Esophagus muscularis mucosa (tissue), 4 donors: ENCODE data around the gene AUH. TPM values are rescaled to one million over a fixed set of nuclear protein-coding genes. Genes with fewer than 3 reads are reported as not detected.

Experiments used
- DNase-seq: peaks from one replicate; pipeline ENCODE4 v3.0.0-alpha.2; 2017; ENCODE audit errors: extremely low spot score
- H3K27ac ChIP-seq, 4 donors: fragments of 200-600 bp; sonication (generic); replicated peaks in 1 of 4; 1 replicate in 3 of 4; 2 replicates in 1 of 4; pipeline ENCODE4 v1.5.1; 2016 to 2019; ENCODE audit warnings: mild to moderate bottlenecking in 1 of 4
- H3K27me3 ChIP-seq, 4 donors: fragments of 200-600 bp; sonication (generic); one replicate each; pipeline versions ENCODE4 v1.5.1 to v1.6.0; 2016 to 2019
- H3K36me3 ChIP-seq, 4 donors: fragments of 200-600 bp; sonication (generic); one replicate each; pipeline ENCODE4 v1.5.1; 2016 to 2019
- H3K4me1 ChIP-seq, 4 donors: fragments of 200-600 bp; sonication (generic); one replicate each; pipeline ENCODE4 v1.5.1; 2016 to 2019
- H3K4me3 ChIP-seq, 4 donors: fragments of 200-600 bp; sonication (generic); 1 replicate in 2 of 4; 2 replicates in 2 of 4; pipeline ENCODE4 v1.5.1; 2016 to 2019; ENCODE audit warnings: mild to moderate bottlenecking in 4 of 4, moderate library complexity in 1 of 4
- H3K9me3 ChIP-seq, 4 donors: fragments of 200-600 bp; sonication (generic); 1 replicate in 3 of 4; 2 replicates in 1 of 4; pipeline ENCODE4 v1.5.1; 2016 to 2019
- EP300 ChIP-seq: sonication (generic); formaldehyde crosslinking; IDR thresholded peaks from one replicate; pipeline ENCODE4 v1.6.1; 2017; ENCODE audit warnings: antibody characterized with exemption
- POLR2A ChIP-seq: fragments of 450-650 bp; IDR thresholded peaks from one replicate; pipeline ENCODE4 v1.6.1; 2017; ENCODE audit warnings: antibody characterized with exemption, moderate library complexity, mild to moderate bottlenecking, low read depth
- POLR2AphosphoS5 ChIP-seq, 2 donors: sonication (generic); formaldehyde crosslinking; IDR thresholded peaks; one replicate each; pipeline ENCODE4 v1.6.1; 2017; ENCODE audit warnings: antibody characterized with exemption in 2 of 2
- WGBS: methylation state at CpG from one replicate; pipeline ENCODE4 v1.1.5; 2018; 5-methylcytosine and 5-hydroxymethylcytosine counted together
- intact Hi-C: fragments of 100-400 bp; cut with DNase I; formaldehyde crosslinking; loops from one replicate; pipeline ENCODE4 v1.15.1; 2023
- total RNA-seq, 4 donors: library from RNA; depleted of rRNA; stranded (reverse); fragments of >200 nt; gene quantifications; one replicate each; pipeline versions ENCODE4 v1.1.0 to v1.2.1, GENCODE V29; 2016
- TF ChIP-seq, protein P1 (sequence below), 3 experiments: fragments of 200-600 bp in 2 of 3; fragments of 450-650 bp in 1 of 3; sonication (generic) in 2 of 3; IDR thresholded peaks; one replicate each; pipeline ENCODE4 v1.5.1; 2017 to 2019; ENCODE audit warnings: antibody characterized with exemption in 3 of 3, mild to moderate bottlenecking in 2 of 3, moderate library complexity in 1 of 3

The AUH gene
- total RNA-seq, 4 donors from 2014 or later, result 17.7 to 29.9 (median 22.3) TPM

- H3K4me3 ChIP-seq, result no peak overlapping the region
- peaks cover 8 to 52% (median 28%) of the 10 kb centered on the region in 4 donors for H3K36me3 ChIP-seq
- H3K27me3 ChIP-seq, result no peaks in the 10 kb centered on the region
- H3K4me1 ChIP-seq, result peaks cover 5 to 16% (median 14%) of the 10 kb centered on the region in 4 donors
- no peak for TF ChIP-seq POLR2AphosphoS5 (IDR thresholded peaks at IDR 0.05)
- TF ChIP-seq, protein P1, sequence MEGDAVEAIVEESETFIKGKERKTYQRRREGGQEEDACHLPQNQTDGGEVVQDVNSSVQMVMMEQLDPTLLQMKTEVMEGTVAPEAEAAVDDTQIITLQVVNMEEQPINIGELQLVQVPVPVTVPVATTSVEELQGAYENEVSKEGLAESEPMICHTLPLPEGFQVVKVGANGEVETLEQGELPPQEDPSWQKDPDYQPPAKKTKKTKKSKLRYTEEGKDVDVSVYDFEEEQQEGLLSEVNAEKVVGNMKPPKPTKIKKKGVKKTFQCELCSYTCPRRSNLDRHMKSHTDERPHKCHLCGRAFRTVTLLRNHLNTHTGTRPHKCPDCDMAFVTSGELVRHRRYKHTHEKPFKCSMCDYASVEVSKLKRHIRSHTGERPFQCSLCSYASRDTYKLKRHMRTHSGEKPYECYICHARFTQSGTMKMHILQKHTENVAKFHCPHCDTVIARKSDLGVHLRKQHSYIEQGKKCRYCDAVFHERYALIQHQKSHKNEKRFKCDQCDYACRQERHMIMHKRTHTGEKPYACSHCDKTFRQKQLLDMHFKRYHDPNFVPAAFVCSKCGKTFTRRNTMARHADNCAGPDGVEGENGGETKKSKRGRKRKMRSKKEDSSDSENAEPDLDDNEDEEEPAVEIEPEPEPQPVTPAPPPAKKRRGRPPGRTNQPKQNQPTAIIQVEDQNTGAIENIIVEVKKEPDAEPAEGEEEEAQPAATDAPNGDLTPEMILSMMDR (IDR thresholded peaks at IDR 0.05), result no peak
- TF ChIP-seq POLR2A, result no peak
- no peak for TF ChIP-seq EP300
- 91% methylated on average over 1 of the region's 1 CpG for WGBS
- DNase-seq, result no peak
- no peaks in the 10 kb centered on the region for H3K9me3 ChIP-seq
- H3K27ac ChIP-seq, result no peak overlapping the region
- intact Hi-C loops, result no loop called here
Observed at GRCh38 chr9:91354881-91355280, 6.8 kb downstream of the AUH start.

DNA sequence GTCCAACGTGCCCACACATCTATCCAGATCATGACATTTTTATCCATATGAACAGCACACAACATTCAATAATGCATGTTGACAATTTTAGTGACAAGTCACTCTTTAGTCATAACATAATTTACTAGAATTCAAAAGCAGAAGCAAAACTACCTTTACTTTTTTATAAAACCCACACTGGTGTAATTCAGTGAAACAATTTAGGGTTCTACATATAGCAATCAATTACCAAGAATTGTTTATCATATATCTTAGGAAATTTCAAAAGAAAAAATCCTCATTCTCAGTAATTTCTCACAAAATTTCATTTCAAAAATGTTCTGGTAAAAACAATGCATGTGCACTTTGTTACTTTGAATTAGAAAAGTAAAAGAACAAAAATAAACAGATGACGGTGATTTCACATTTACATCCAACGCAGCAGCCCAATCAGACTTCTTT lies 12.6 kb downstream of the AUH start:
- H3K4me1 ChIP-seq, result no peaks in the 10 kb centered on the region
- no peak overlapping the region for H3K4me3 ChIP-seq
- H3K9me3 ChIP-seq, result no peaks in the 10 kb centered on the region
- TF ChIP-seq, protein P1 (IDR thresholded peaks at IDR 0.05), result no peak
- TF ChIP-seq POLR2A, result no peak
- no peak for TF ChIP-seq POLR2AphosphoS5 (IDR thresholded peaks at IDR 0.05)
- TF ChIP-seq EP300, result no peak
- H3K27me3 ChIP-seq, result no peaks in the 10 kb centered on the region
- intact Hi-C loops, result no loop called here
- H3K27ac ChIP-seq, result no peak overlapping the region
- WGBS, result 91% methylated on average over 3 of the region's 3 CpGs
- no peak for DNase-seq
- H3K36me3 ChIP-seq, result peaks cover 3 to 27% (median 16%) of the 10 kb centered on the region in 4 donors

DNA sequence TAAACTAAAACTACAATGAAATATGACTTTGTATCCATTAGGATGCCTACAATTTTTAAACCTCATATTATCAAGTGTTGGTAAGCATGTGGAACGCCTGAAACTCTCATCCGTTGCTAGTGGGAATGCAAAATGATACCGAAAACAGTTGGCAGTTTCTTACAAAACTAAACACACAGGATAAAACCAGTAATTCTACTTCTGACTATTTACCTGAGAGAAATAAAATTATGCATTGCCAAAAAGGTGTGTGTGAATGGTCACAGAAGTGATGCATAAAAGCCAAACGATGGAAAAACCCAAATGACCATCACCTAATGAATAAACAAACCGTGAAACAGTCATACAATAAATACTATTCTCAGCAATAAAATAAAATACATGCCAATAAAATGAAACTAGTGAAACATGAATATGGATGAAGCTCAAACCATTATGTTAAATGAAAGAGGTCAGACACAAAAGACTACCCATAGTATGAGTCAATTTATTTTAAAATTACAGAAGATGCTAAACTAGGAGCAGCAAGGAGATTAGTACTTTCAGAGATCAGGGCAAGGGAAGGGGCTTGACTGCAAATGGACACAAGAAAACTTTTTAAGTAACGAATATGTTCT lies 13.4 kb downstream of the AUH start:
- Histone ChIP-seq H3K36me3 (peaks cover 2 to 27% (median 10%) of the 10 kb centered on the region in 4 donors), H3K27me3 (no peaks in the 10 kb centered on the region), H3K4me1 (no peaks in the 10 kb centered on the region), H3K9me3 (no peaks in the 10 kb centered on the region), H3K27ac (no peak overlapping the region), H3K4me3 (no peak overlapping the region)
- TF ChIP-seq POLR2AphosphoS5 (IDR thresholded peaks at IDR 0.05), result no peak
- no peak for TF ChIP-seq POLR2A
- no peak for TF ChIP-seq EP300
- TF ChIP-seq, protein P1 (IDR thresholded peaks at IDR 0.05), result no peak
- intact Hi-C loops, result no loop called here
- no peak for DNase-seq
- WGBS, result 79% methylated on average over 6 of the region's 6 CpGs

- Histone ChIP-seq H3K4me1 (no peaks in the 10 kb centered on the region), H3K36me3 (peaks cover 0 to 26% (median 12%) of the 10 kb centered on the region in 4 donors), H3K4me3 (no peak overlapping the region), H3K27ac (no peak overlapping the region), H3K27me3 (no peaks in the 10 kb centered on the region), H3K9me3 (no peaks in the 10 kb centered on the region)
- intact Hi-C loops, result no loop called here
- DNase-seq, result no peak
- no peak for TF ChIP-seq EP300
- TF ChIP-seq, protein P1 (IDR thresholded peaks at IDR 0.05), result no peak
- TF ChIP-seq POLR2A, result no peak
- no peak for TF ChIP-seq POLR2AphosphoS5 (IDR thresholded peaks at IDR 0.05)
Observed at GRCh38 chr9:91347377-91347776, 14.3 kb downstream of the AUH start.

DNA sequence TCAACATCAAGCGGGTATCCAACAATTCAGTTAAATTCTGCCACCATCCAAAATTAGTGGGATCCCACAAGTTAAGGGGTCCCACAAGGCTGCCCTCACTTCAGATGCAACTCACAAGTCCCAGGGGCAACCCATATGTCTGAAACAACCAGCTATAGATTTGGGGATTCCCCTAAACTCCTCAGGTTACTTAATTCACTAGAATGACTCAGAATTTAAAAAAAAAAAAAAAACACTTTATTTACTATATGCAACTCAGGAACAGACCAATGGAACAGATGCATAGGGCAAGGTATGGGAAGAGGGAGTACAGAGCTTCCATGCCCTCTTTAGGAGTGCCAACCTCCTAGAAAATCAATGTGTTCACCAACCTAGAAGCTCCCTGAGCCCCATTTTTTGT lies 15.1 kb downstream of the AUH start:
- peaks cover 0 to 26% (median 17%) of the 10 kb centered on the region in 4 donors for H3K36me3 ChIP-seq
- no peaks in the 10 kb centered on the region for H3K9me3 ChIP-seq
- H3K4me1 ChIP-seq, result no peaks in the 10 kb centered on the region
- no peaks in the 10 kb centered on the region for H3K27me3 ChIP-seq
- no peak for DNase-seq
- TF ChIP-seq POLR2A (no peak), EP300 (no peak)
- 94% methylated on average over 1 of the region's 1 CpG for WGBS
- no peak overlapping the region for H3K4me3 ChIP-seq
- intact Hi-C loops, result no loop called here
- H3K27ac ChIP-seq, result no peak overlapping the region
